ENCODE measurements around the gene GKN1. TPM values are rescaled to one million over a fixed set of nuclear protein-coding genes. Genes with fewer than 3 reads are reported as not detected.

GKN1 gene
- polyA plus RNA-seq, 1 donor from 2014 or later, result not detected

- Histone ChIP-seq H3K9ac (ENCODE audit: low read length) (no peak overlapping the region), H2AFZ (ENCODE audit: low read depth, low read length) (no peak overlapping the region), H3K27me3 (ENCODE audit: insufficient read depth, low read depth, low read length) (no peaks in the 10 kb centered on the region), H3F3A (ENCODE audit: insufficient read depth, low read length, poor library complexity, severe bottlenecking) (no peaks in the 10 kb centered on the region), H3K9me2 (ENCODE audit: insufficient read depth, low read length) (no peaks in the 10 kb centered on the region), H3K27ac (ENCODE audit: low read length) (no peak overlapping the region), H3K4me2 (ENCODE audit: low read length) (no peak overlapping the region), H3K4me3 (ENCODE audit: low read length) (no peak overlapping the region), H3K36me3 (ENCODE audit: insufficient read depth, low read length) (no peaks in the 10 kb centered on the region), H4K20me1 (ENCODE audit: insufficient read depth) (no peaks in the 10 kb centered on the region), H3K9me3 (ENCODE audit: low read length) (no peaks in the 10 kb centered on the region), H3K79me2 (replicated peaks; ENCODE audit: insufficient read depth, low read length) (no peaks in the 10 kb centered on the region)
- TF ChIP-seq EP300 (conservative IDR thresholded peaks at IDR 0.05; ENCODE audit: poor library complexity, severe bottlenecking) (no peak), SMC3 (conservative IDR thresholded peaks at IDR 0.05; ENCODE audit: poor library complexity) (no peak), EZH2 (IDR thresholded peaks at IDR 0.05; ENCODE audit: borderline replicate concordance, insufficient read depth, low read length, poor library complexity, severe bottlenecking) (no peak), RAD21 (conservative IDR thresholded peaks at IDR 0.05) (no peak), TAF1 (IDR thresholded peaks at IDR 0.05; ENCODE audit: low read depth) (no peak), POLR2AphosphoS5 (IDR thresholded peaks at IDR 0.05) (no peak)
- TF ChIP-seq, protein P1, sequence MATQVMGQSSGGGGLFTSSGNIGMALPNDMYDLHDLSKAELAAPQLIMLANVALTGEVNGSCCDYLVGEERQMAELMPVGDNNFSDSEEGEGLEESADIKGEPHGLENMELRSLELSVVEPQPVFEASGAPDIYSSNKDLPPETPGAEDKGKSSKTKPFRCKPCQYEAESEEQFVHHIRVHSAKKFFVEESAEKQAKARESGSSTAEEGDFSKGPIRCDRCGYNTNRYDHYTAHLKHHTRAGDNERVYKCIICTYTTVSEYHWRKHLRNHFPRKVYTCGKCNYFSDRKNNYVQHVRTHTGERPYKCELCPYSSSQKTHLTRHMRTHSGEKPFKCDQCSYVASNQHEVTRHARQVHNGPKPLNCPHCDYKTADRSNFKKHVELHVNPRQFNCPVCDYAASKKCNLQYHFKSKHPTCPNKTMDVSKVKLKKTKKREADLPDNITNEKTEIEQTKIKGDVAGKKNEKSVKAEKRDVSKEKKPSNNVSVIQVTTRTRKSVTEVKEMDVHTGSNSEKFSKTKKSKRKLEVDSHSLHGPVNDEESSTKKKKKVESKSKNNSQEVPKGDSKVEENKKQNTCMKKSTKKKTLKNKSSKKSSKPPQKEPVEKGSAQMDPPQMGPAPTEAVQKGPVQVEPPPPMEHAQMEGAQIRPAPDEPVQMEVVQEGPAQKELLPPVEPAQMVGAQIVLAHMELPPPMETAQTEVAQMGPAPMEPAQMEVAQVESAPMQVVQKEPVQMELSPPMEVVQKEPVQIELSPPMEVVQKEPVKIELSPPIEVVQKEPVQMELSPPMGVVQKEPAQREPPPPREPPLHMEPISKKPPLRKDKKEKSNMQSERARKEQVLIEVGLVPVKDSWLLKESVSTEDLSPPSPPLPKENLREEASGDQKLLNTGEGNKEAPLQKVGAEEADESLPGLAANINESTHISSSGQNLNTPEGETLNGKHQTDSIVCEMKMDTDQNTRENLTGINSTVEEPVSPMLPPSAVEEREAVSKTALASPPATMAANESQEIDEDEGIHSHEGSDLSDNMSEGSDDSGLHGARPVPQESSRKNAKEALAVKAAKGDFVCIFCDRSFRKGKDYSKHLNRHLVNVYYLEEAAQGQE (IDR thresholded peaks at IDR 0.05; ENCODE audit: borderline replicate concordance), result no peak
- TF ChIP-seq, protein P2, sequence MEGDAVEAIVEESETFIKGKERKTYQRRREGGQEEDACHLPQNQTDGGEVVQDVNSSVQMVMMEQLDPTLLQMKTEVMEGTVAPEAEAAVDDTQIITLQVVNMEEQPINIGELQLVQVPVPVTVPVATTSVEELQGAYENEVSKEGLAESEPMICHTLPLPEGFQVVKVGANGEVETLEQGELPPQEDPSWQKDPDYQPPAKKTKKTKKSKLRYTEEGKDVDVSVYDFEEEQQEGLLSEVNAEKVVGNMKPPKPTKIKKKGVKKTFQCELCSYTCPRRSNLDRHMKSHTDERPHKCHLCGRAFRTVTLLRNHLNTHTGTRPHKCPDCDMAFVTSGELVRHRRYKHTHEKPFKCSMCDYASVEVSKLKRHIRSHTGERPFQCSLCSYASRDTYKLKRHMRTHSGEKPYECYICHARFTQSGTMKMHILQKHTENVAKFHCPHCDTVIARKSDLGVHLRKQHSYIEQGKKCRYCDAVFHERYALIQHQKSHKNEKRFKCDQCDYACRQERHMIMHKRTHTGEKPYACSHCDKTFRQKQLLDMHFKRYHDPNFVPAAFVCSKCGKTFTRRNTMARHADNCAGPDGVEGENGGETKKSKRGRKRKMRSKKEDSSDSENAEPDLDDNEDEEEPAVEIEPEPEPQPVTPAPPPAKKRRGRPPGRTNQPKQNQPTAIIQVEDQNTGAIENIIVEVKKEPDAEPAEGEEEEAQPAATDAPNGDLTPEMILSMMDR (IDR thresholded peaks at IDR 0.05; ENCODE audit: poor library complexity, severe bottlenecking), result no peak
Measured at GRCh38 chr2:68926796-68927195, 47.6 kb upstream of the GKN1 start.

DNA sequence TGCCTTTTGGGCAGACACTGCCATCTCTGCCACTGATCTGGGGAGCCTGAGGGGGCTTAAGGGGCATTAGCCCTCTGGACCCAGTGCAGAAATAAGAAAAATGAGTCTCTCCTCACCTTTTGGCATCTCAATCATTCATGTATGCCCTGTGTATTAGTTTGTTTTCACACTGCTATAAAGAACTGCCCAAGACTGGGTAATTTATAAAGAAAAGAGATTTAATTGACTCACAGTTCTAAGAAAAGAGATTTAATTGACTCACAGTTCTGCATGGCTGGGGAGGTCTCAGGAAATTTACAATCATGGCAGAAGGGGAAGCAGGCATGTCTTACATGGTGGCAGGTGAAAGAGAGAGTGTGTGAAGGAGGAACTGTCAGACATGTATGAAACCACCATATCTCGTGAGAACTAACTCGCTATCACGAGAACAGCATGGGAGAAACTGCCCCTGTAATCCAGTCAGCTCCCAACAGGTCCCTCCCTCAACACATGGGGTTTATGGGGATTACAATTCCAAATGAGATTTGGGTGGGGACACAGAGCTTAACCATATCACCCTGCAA, 43.2 kb upstream of the GKN1 start:
- H4K20me1 ChIP-seq (ENCODE audit: insufficient read depth), result no peaks in the 10 kb centered on the region
- H3K27me3 ChIP-seq (ENCODE audit: insufficient read depth, low read depth, low read length), result no peaks in the 10 kb centered on the region
- no peak overlapping the region for H3K4me2 ChIP-seq (ENCODE audit: low read length)
- no peak overlapping the region for H3K9ac ChIP-seq (ENCODE audit: low read length)
- H2AFZ ChIP-seq (ENCODE audit: low read depth, low read length), result no peak overlapping the region
- H3F3A ChIP-seq (ENCODE audit: insufficient read depth, low read length, poor library complexity, severe bottlenecking), result no peaks in the 10 kb centered on the region
- no peaks in the 10 kb centered on the region for H3K9me2 ChIP-seq (ENCODE audit: insufficient read depth, low read length)
- H3K27ac ChIP-seq (ENCODE audit: low read length), result no peak overlapping the region
- H3K4me3 ChIP-seq (ENCODE audit: low read length), result no peak overlapping the region
- no peaks in the 10 kb centered on the region for H3K36me3 ChIP-seq (ENCODE audit: insufficient read depth, low read length)
- no peaks in the 10 kb centered on the region for H3K9me3 ChIP-seq (ENCODE audit: low read length)
- no peaks in the 10 kb centered on the region for H3K79me2 ChIP-seq (replicated peaks; ENCODE audit: insufficient read depth, low read length)
- TF ChIP-seq EZH2 (IDR thresholded peaks at IDR 0.05; ENCODE audit: borderline replicate concordance, insufficient read depth, low read length, poor library complexity, severe bottlenecking) (no peak), RAD21 (conservative IDR thresholded peaks at IDR 0.05) (no peak), SMC3 (conservative IDR thresholded peaks at IDR 0.05; ENCODE audit: poor library complexity) (no peak), POLR2AphosphoS5 (IDR thresholded peaks at IDR 0.05) (no peak), EP300 (conservative IDR thresholded peaks at IDR 0.05; ENCODE audit: poor library complexity, severe bottlenecking) (no peak), MXI1 (conservative IDR thresholded peaks at IDR 0.05; ENCODE audit: poor library complexity, severe bottlenecking) (no peak), TAF1 (IDR thresholded peaks at IDR 0.05; ENCODE audit: low read depth) (no peak)
- TF ChIP-seq, protein P2 (IDR thresholded peaks at IDR 0.05; ENCODE audit: poor library complexity, severe bottlenecking), result no peak
- TF ChIP-seq, protein P1 (IDR thresholded peaks at IDR 0.05; ENCODE audit: borderline replicate concordance), result no peak
